Adrenal gland (tissue), 12 donors: ENCODE data around the gene LIMA1. TPM values are rescaled to one million over a fixed set of nuclear protein-coding genes. Genes with fewer than 3 reads are reported as not detected.
A peak's percentile ranks its signal among the peaks of the same experiment; 100 is the strongest.

Experiments used
- DNase-seq, 7 donors: peaks; one replicate each; pipeline ENCODE4 v3.0.0-alpha.2; 2019 to 2020
- H3K27ac ChIP-seq, 5 donors: fragments of 200-600 bp; sonication (generic) in 4 of 5; 1 replicate in 3 of 5; 2 replicates in 2 of 5; pipeline versions ENCODE4 v1.5.1 to v1.8.0; 2016 to 2020; ENCODE audit warnings: mild to moderate bottlenecking in 1 of 5
- H3K27me3 ChIP-seq: fragments of 200-600 bp; 2 replicates; pipeline ENCODE4 v1.8.0; 2021
- H3K36me3 ChIP-seq, 2 donors: fragments of 200-600 bp; replicated peaks in 1 of 2; 1 replicate in 1 of 2; 2 replicates in 1 of 2; pipeline versions ENCODE4 v1.5.1 to v1.8.0; 2018 to 2022
- H3K4me1 ChIP-seq, 2 donors: fragments of 200-600 bp; replicated peaks in 1 of 2; 1 replicate in 1 of 2; 2 replicates in 1 of 2; pipeline versions ENCODE4 v1.5.1 to v1.8.0; 2018 to 2021
- H3K4me3 ChIP-seq, 4 donors: fragments of 200-600 bp; sonication (generic) in 3 of 4; one replicate each; pipeline ENCODE4 v1.5.1; 2016 to 2018
- H3K9me3 ChIP-seq, 3 donors: fragments of 200-600 bp; sonication (generic) in 1 of 3; replicated peaks in 1 of 3; 1 replicate in 2 of 3; 2 replicates in 1 of 3; pipeline versions ENCODE4 v1.5.1 to v1.8.0; 2016 to 2021
- CTCF ChIP-seq, 6 experiments: fragments of 450-650 bp in 4 of 6; fragments of 200-600 bp in 2 of 6; sonication (generic) in 1 of 6; IDR thresholded peaks; 1 replicate in 5 of 6; 2 replicates in 1 of 6; pipeline versions ENCODE4 v1.5.1 to v1.8.0; 2016 to 2021; ENCODE audit warnings: antibody characterized with exemption in 6 of 6, mild to moderate bottlenecking in 2 of 6, moderate library complexity in 1 of 6
- POLR2A ChIP-seq, 2 donors: fragments of 450-650 bp; IDR thresholded peaks; one replicate each; pipeline ENCODE4 v1.6.1; 2017; ENCODE audit warnings: antibody characterized with exemption in 2 of 2, mild to moderate bottlenecking in 2 of 2, moderate library complexity in 1 of 2
- WGBS, 4 donors: extraction: QIAGEN DNeasy Blood & Tissue Kit in 2 of 4; methylation state at CpG; one replicate each; pipeline versions ENCODE4 v1.1.5 to v1.1.7; 2013 to 2017; 5-methylcytosine and 5-hydroxymethylcytosine counted together
- intact Hi-C, 2 donors: fragments of 100-400 bp; cut with DNase I; formaldehyde crosslinking; loops; one replicate each; pipeline versions ENCODE4 v1.14.1 to v1.15.0; 2022 to 2023
- polyA plus RNA-seq, 3 donors: library from polyadenylated mRNA; stranded (reverse); fragments of 200-250 nt in 2 of 3; fragments of 350-450 nt in 1 of 3; fragmentation: Illumina TruSeq in 1 of 3; extraction: RNeasy Lipid Tissue Mini Kit (QIAGEN cat#74804) in 1 of 3; gene quantifications; one replicate each; pipeline ENCODE4 v1.2.3, GENCODE V29; 2013 to 2014
- total RNA-seq, 9 donors: library from RNA; depleted of rRNA in 4 of 9; stranded (reverse); fragments of >200 nt in 4 of 9; fragments of 120-200 nt in 1 of 9; fragmentation: NEBNext Ultra II Directional in 1 of 9; extraction: Animal tissue kit (Norgen Biotek cat#: 25700) in 1 of 9; gene quantifications; one replicate each; pipeline versions ENCODE4 v1.1.0 to v1.2.4, GENCODE V29; 2013 to 2023
- donor health status: healthy with polysubstance abuse.
- donor health status: Bipolar disorder and iron deficiency.
- donor health status: DM: yes; HTN: yes; CAD: no.
- donor health status: DM: no; HTN: no; CAD: no.
- donor health status: DM: no; HTN: no; CAD: no.
- donor health status: DM: yes; HTN: yes; CAD: no.

Gene LIMA1
- total and polyA plus RNA-seq, 12 donors, result 44.3 to 134 (median 83.6) TPM

DNA sequence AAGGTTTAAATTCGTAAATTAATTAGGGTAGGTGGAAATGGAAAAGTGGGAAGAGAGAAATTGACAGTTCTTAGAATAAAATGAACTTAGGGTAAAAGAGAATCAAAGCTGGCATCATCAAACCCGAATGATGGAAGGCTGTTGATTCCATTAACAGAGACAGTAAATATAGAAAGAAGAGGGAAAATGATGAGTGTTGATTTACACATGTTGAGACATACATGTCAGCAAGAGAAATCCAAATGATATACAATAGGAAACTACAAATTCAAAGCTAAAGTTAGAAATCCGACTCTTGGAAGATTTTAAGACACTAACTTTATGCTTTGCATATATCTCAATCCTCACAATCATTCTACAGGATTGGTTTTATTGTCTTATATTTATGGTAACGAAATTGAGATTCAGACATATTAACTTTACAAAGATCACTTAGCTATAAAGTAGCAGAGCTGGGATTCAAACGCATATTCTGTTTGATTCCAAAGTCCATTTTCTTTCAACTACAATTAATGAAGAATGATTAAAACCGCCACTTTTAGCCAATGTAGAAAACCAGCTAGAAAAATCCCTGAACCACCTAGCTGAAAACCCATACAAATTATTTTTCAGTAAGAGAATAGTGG, 30.2 kb downstream of the LIMA1 start:
- peaks cover 0 to under 1% of the 10 kb centered on the region in 2 donors for H3K36me3 ChIP-seq
- H3K27me3 ChIP-seq, result no peaks in the 10 kb centered on the region
- H3K9me3 ChIP-seq, result no peaks in the 10 kb centered on the region
- no peak for DNase-seq
- H3K27ac ChIP-seq, result no peak overlapping the region
- TF ChIP-seq CTCF (IDR thresholded peaks at IDR 0.05) (no peak), POLR2A (IDR thresholded peaks at IDR 0.05) (no peak)
- no peak overlapping the region for H3K4me3 ChIP-seq
- peaks cover 33 to 37% of the 10 kb centered on the region in 2 donors for H3K4me1 ChIP-seq
- intact Hi-C loops, result no loop called here
- 92 to 94% (median 93%) methylated on average over 6 of the region's 6 CpGs for WGBS, 4 donors

- H3K27ac ChIP-seq, result peak overlapping the region in 1 of 5 donors; percentile 11
- intact Hi-C loops, result no loop called here
- WGBS, 4 donors, result 55 to 69% (median 63%) methylated on average over 6 of the region's 6 CpGs
These were observed 31.6 kb downstream of the LIMA1 start for GRCh38 chr12:50251619-50252252.

GRCh38 chr12:50249464-50250182, 33.7 kb downstream of the LIMA1 start:
- Histone ChIP-seq H3K4me3 (no peak overlapping the region), H3K9me3 (no peaks in the 10 kb centered on the region), H3K36me3 (peaks cover 0 to 8% of the 10 kb centered on the region in 2 donors), H3K27ac (peak overlapping the region in 3 of 5 donors; percentile 14 to 36 (median 16)), H3K4me1 (peaks cover 19 to 36% of the 10 kb centered on the region in 2 donors), H3K27me3 (no peaks in the 10 kb centered on the region)
- no peak for DNase-seq
- intact Hi-C loops, result no loop called here
- TF ChIP-seq CTCF (IDR thresholded peaks at IDR 0.05) (no peak), POLR2A (IDR thresholded peaks at IDR 0.05) (no peak)
- 57 to 63% (median 62%) methylated on average over 5 of the region's 5 CpGs for WGBS, 4 donors

More at GRCh38 chr12:50251619-50252252, 31.6 kb downstream of the LIMA1 start:
- Histone ChIP-seq H3K4me3 (no peak overlapping the region), H3K27me3 (no peaks in the 10 kb centered on the region), H3K9me3 (no peaks in the 10 kb centered on the region), H3K4me1 (peaks cover 24 to 36% of the 10 kb centered on the region in 2 donors), H3K36me3 (peaks cover 0 to 8% of the 10 kb centered on the region in 2 donors)
- DNase-seq, result no peak
- TF ChIP-seq POLR2A (IDR thresholded peaks at IDR 0.05) (no peak), CTCF (IDR thresholded peaks at IDR 0.05) (no peak)

DNA sequence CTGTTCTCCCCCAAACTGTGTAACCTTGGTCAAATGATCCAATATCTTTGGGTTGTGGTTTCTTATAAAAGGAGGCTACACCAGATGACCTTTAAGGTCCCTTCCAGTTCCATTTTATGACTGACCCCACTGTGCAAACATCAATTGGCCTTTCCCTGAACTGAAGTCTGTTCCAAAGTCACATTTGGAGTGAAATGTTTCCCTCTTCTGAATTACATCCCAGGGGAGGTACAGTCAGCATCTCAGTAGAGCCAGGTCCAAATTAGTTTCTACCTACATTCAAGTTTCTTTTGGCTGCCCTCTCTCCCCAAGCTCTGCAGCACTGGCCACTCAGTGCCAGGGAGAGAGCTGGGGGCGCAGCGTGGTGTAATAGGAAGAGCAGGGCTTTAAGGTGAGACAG, 34.4 kb downstream of the LIMA1 start:
- 87 to 92% (median 88%) methylated on average over 2 of the region's 2 CpGs for WGBS, 4 donors

More for the DNA sequence above, 34.4 kb downstream of the LIMA1 start:
- TF ChIP-seq CTCF (IDR thresholded peaks at IDR 0.05) (no peak), POLR2A (IDR thresholded peaks at IDR 0.05) (no peak)
- Histone ChIP-seq H3K27me3 (no peaks in the 10 kb centered on the region), H3K9me3 (no peaks in the 10 kb centered on the region), H3K4me3 (no peak overlapping the region), H3K36me3 (peaks cover 0 to 8% of the 10 kb centered on the region in 2 donors), H3K27ac (no peak overlapping the region), H3K4me1 (peaks cover 12 to 29% of the 10 kb centered on the region in 2 donors)
- intact Hi-C loops, result no loop called here
- DNase-seq, result peak in 1 of 7 donors; percentile 35
